OCI-LY1 (cell line): ENCODE measurements around the gene HTR1D.

ENCODE experiments used
- H2AFZ ChIP-seq: fragments of 200-600 bp; sonication (generic), shearing (Covaris generic); 2 replicates; pipeline ENCODE4 v1.6.0; 2014; ENCODE audit warnings: antibody characterized with exemption, mild to moderate bottlenecking, low read length
- H3F3A ChIP-seq: fragments of 200-600 bp; sonication (generic), shearing (Covaris generic); 2 replicates; pipeline ENCODE4 v1.6.0; 2014; ENCODE audit warnings: mild to moderate bottlenecking, antibody characterized with exemption, low read length, moderate library complexity; ENCODE audit not compliant: insufficient read depth
- H3K27ac ChIP-seq: fragments of 200-600 bp; sonication (generic); 2 replicates; pipeline ENCODE4 v1.5.1; 2014; ENCODE audit warnings: low read length, mixed run types, mild to moderate bottlenecking, low read depth; ENCODE audit not compliant: poor library complexity, severe bottlenecking
- H3K27me3 ChIP-seq: fragments of 200-600 bp; sonication (generic); 2 replicates; pipeline ENCODE4 v1.6.0; 2014; ENCODE audit warnings: antibody characterized with exemption, mild to moderate bottlenecking, low read length, moderate library complexity; ENCODE audit not compliant: insufficient read depth
- H3K36me3 ChIP-seq: fragments of 200-600 bp; sonication (generic); 2 replicates; pipeline ENCODE4 v1.6.1; 2014; ENCODE audit warnings: mild to moderate bottlenecking, antibody characterized with exemption, low read length, moderate library complexity, mixed read lengths; ENCODE audit not compliant: insufficient read depth
- H3K4me1 ChIP-seq: fragments of 200-600 bp; sonication (generic); 2 replicates; pipeline ENCODE4 v1.5.1; 2014; ENCODE audit warnings: mild to moderate bottlenecking, low read length, moderate library complexity; ENCODE audit not compliant: insufficient read depth, severe bottlenecking
- H3K4me2 ChIP-seq: fragments of 200-600 bp; sonication (generic), shearing (Covaris generic); 2 replicates; pipeline ENCODE4 v1.6.1; 2014; ENCODE audit warnings: low read length
- H3K4me3 ChIP-seq: fragments of 200-600 bp; sonication (generic); 2 replicates; pipeline ENCODE4 v1.5.1; 2014; ENCODE audit warnings: low read length, low read depth, mild to moderate bottlenecking, mixed read lengths; ENCODE audit not compliant: poor library complexity, severe bottlenecking
- H3K79me2 ChIP-seq: fragments of 200-600 bp; shearing (Covaris generic); 2 replicates; pipeline ENCODE4 v1.6.1; 2016; ENCODE audit warnings: mixed run types, low read length, mixed read lengths; ENCODE audit not compliant: insufficient read depth
- H3K9ac ChIP-seq: fragments of 200-600 bp; sonication (generic), shearing (Covaris generic); 2 replicates; pipeline ENCODE4 v1.6.1; 2014; ENCODE audit warnings: mild to moderate bottlenecking, low read length, mixed read lengths
- H3K9me2 ChIP-seq: fragments of 200-600 bp; sonication (generic), shearing (Covaris generic); 2 replicates; pipeline ENCODE4 v1.6.1; 2014; ENCODE audit warnings: low read depth, mild to moderate bottlenecking, low read length, mixed read lengths
- H3K9me3 ChIP-seq: fragments of 200-600 bp; shearing (Covaris generic); 2 replicates; pipeline ENCODE4 v1.6.1; 2014; ENCODE audit warnings: low read length, mixed read lengths
- H4K20me1 ChIP-seq: fragments of 200-600 bp; sonication (generic), shearing (Covaris generic); 2 replicates; pipeline ENCODE4 v1.6.0; 2016; ENCODE audit warnings: mild to moderate bottlenecking, low read length; ENCODE audit not compliant: insufficient read depth
- CTCF ChIP-seq: fragments of 200-600 bp; sonication (generic), shearing (Covaris generic); IDR thresholded peaks from 2 replicates; pipeline ENCODE4 v1.5.1; 2017; ENCODE audit warnings: mild to moderate bottlenecking, antibody characterized with exemption, low read length, moderate library complexity, mixed read lengths
- EZH2 ChIP-seq: fragments of 200-600 bp; sonication (generic), shearing (Covaris generic); IDR thresholded peaks from 2 replicates; pipeline ENCODE4 v1.8.0; 2017; ENCODE audit warnings: borderline replicate concordance, mixed run types, mild to moderate bottlenecking, antibody characterized with exemption, low read length, moderate library complexity, mixed read lengths

Gene HTR1D

GRCh38 chr1:23152966-23153684 lies 64.2 kb downstream of the HTR1D start:
- no peaks in the 10 kb centered on the region for H3K36me3 ChIP-seq
- H3K9me3 ChIP-seq = no peaks in the 10 kb centered on the region
- H3K4me2 ChIP-seq = no peak overlapping the region
- H3K27me3 ChIP-seq = peaks cover 6% of the 10 kb centered on the region; the same call in 1 of the 2 replicates
- no peaks in the 10 kb centered on the region for H3F3A ChIP-seq
- H3K27ac ChIP-seq = no peak overlapping the region
- TF ChIP-seq CTCF = no peak
- no peaks in the 10 kb centered on the region for H3K79me2 ChIP-seq
- no peak overlapping the region for H3K4me3 ChIP-seq
- no peaks in the 10 kb centered on the region for H3K4me1 ChIP-seq
- no peak overlapping the region for H3K9ac ChIP-seq
- no peaks in the 10 kb centered on the region for H3K9me2 ChIP-seq
- no peaks in the 10 kb centered on the region for H4K20me1 ChIP-seq
- no peak overlapping the region for H2AFZ ChIP-seq

- H3K9ac ChIP-seq = no peak overlapping the region
- no peak overlapping the region for H2AFZ ChIP-seq
- H3K27ac ChIP-seq = no peak overlapping the region
- H3K4me2 ChIP-seq = no peak overlapping the region
- no peaks in the 10 kb centered on the region for H3K4me1 ChIP-seq
- H3F3A ChIP-seq = no peaks in the 10 kb centered on the region
- no peak overlapping the region for H3K4me3 ChIP-seq
- no peaks in the 10 kb centered on the region for H3K9me3 ChIP-seq
- no peaks in the 10 kb centered on the region for H3K9me2 ChIP-seq
- H3K79me2 ChIP-seq = no peaks in the 10 kb centered on the region
- peaks cover 6% of the 10 kb centered on the region; the same call in 1 of the 2 replicates for H3K27me3 ChIP-seq
- no peak for TF ChIP-seq EZH2
- no peak for TF ChIP-seq CTCF
- no peaks in the 10 kb centered on the region for H3K36me3 ChIP-seq
- H4K20me1 ChIP-seq = no peaks in the 10 kb centered on the region
These were observed 66.6 kb downstream of the HTR1D start for GRCh38 chr1:23150742-23151141.

- no peaks in the 10 kb centered on the region for H3K79me2 ChIP-seq
- H3K9me3 ChIP-seq = no peaks in the 10 kb centered on the region
- H3K9me2 ChIP-seq = no peaks in the 10 kb centered on the region
- no peaks in the 10 kb centered on the region for H3K4me1 ChIP-seq
- no peak overlapping the region for H3K4me3 ChIP-seq
- H3F3A ChIP-seq = no peaks in the 10 kb centered on the region
- H3K36me3 ChIP-seq = no peaks in the 10 kb centered on the region
- peaks cover 6% of the 10 kb centered on the region; the same call in 1 of the 2 replicates for H3K27me3 ChIP-seq
- H4K20me1 ChIP-seq = no peaks in the 10 kb centered on the region
- H2AFZ ChIP-seq = no peak overlapping the region
- no peak overlapping the region for H3K4me2 ChIP-seq
- no peak overlapping the region for H3K9ac ChIP-seq
- H3K27ac ChIP-seq = no peak overlapping the region
- no peak for TF ChIP-seq CTCF
- no peak for TF ChIP-seq EZH2
These were observed 67.2 kb downstream of the HTR1D start for GRCh38 chr1:23150125-23150524.
